IPS-18c (cell line): ENCODE measurements around the gene TMEM221.
A peak's percentile ranks its signal among the peaks of the same experiment; 100 is the strongest.

ENCODE experiments used
- H3K4me3 ChIP-seq: 2 replicates; pipeline ENCODE4 v1.7.0; 2013; ENCODE audit warnings: low read depth, mild to moderate bottlenecking, low read length, moderate library complexity; ENCODE audit not compliant: insufficient read depth
- H3K9me3 ChIP-seq: one replicate; pipeline ENCODE4 v1.6.1; 2013; ENCODE audit warnings: mild to moderate bottlenecking, low read length, moderate library complexity; ENCODE audit not compliant: control insufficient read depth, insufficient read depth

Gene TMEM221

GRCh38 chr19:17420475-17420924 is 28.0 kb downstream of the TMEM221 start:
- peak overlapping the region; percentile 70 for H3K4me3 ChIP-seq
- H3K9me3 ChIP-seq, result no peaks in the 10 kb centered on the region

GRCh38 chr19:17419621-17420474 is 28.6 kb downstream of the TMEM221 start, which contains the start of gene MVB12A:
Gene MVB12A (plus strand): TSS chr19:17420047. CDS start chr19:17420136, 89 bp downstream.
- Histone ChIP-seq H3K9me3 (no peaks in the 10 kb centered on the region), H3K4me3 (peak within 1 kb of the TSS; percentile 70)

GRCh38 chr19:17419154-17419620 is 29.3 kb downstream of the TMEM221 start:
- Histone ChIP-seq H3K4me3 (peak overlapping the region; percentile 34; the same call in 1 of the 2 replicates), H3K9me3 (peaks cover 4% of the 10 kb centered on the region)

- H3K4me3 ChIP-seq, result no peak overlapping the region
- peaks cover 4% of the 10 kb centered on the region for H3K9me3 ChIP-seq
These were observed 29.8 kb downstream of the TMEM221 start for GRCh38 chr19:17418710-17419109.

GRCh38 chr19:17415121-17415520 is 33.3 kb downstream of the TMEM221 start:
- Histone ChIP-seq H3K4me3 (no peak overlapping the region; the same call in 1 of the 2 replicates), H3K9me3 (peaks cover 4% of the 10 kb centered on the region)

GRCh38 chr19:17414097-17414496 is 34.4 kb downstream of the TMEM221 start:
- Histone ChIP-seq H3K4me3 (no peak overlapping the region), H3K9me3 (peaks cover 4% of the 10 kb centered on the region)

GRCh38 chr19:17411801-17412200 is 36.7 kb downstream of the TMEM221 start:
- no peak overlapping the region for H3K4me3 ChIP-seq

GRCh38 chr19:17409990-17410389 is 38.5 kb downstream of the TMEM221 start:
- peaks cover 4% of the 10 kb centered on the region for H3K9me3 ChIP-seq
- no peak overlapping the region for H3K4me3 ChIP-seq

More at GRCh38 chr19:17411801-17412200, 36.7 kb downstream of the TMEM221 start:
- peaks cover 4% of the 10 kb centered on the region for H3K9me3 ChIP-seq

GRCh38 chr19:17406887-17407196 is 41.6 kb downstream of the TMEM221 start:
- Histone ChIP-seq H3K4me3 (no peak overlapping the region), H3K9me3 (no peaks in the 10 kb centered on the region)

GRCh38 chr19:17406046-17406886 is 42.2 kb downstream of the TMEM221 start:
- Histone ChIP-seq H3K4me3 (no peak overlapping the region), H3K9me3 (no peaks in the 10 kb centered on the region)

- no peaks in the 10 kb centered on the region for H3K9me3 ChIP-seq
- peak within 1 kb of the TSS; percentile 58; the same call in 1 of the 2 replicates for H3K4me3 ChIP-seq
These were observed 43.0 kb downstream of the TMEM221 start, which contains the start of gene BST2 for GRCh38 chr19:17405250-17406045. Gene BST2 (minus strand): TSS chr19:17405630. CDS start chr19:17405575, 55 bp downstream.

GRCh38 chr19:17404621-17405249 is 43.7 kb downstream of the TMEM221 start:
- peak overlapping the region; percentile 58; the same call in 1 of the 2 replicates for H3K4me3 ChIP-seq

GRCh38 chr19:17404015-17404414 is 44.5 kb downstream of the TMEM221 start:
- H3K4me3 ChIP-seq, result peak overlapping the region; percentile 58
- no peaks in the 10 kb centered on the region for H3K9me3 ChIP-seq

More at GRCh38 chr19:17404621-17405249, 43.7 kb downstream of the TMEM221 start:
- no peaks in the 10 kb centered on the region for H3K9me3 ChIP-seq

- Histone ChIP-seq H3K4me3 (peak overlapping the region; percentile 58; the same call in 1 of the 2 replicates), H3K9me3 (no peaks in the 10 kb centered on the region)
These were observed 45.2 kb downstream of the TMEM221 start for GRCh38 chr19:17402982-17403855.

GRCh38 chr19:17401628-17402027 is 46.8 kb downstream of the TMEM221 start:
- Histone ChIP-seq H3K9me3 (no peaks in the 10 kb centered on the region), H3K4me3 (no peak overlapping the region)
